HG03039 (cell line): ENCODE results near the gene PIP5KL1.

ENCODE experiments used
- ATAC-seq: cut with Tn5 transposase; IDR thresholded peaks from one replicate; pipeline ENCODE4 v1.9.1; 2021; ENCODE audit warnings: mild to moderate bottlenecking, moderate library complexity; ENCODE audit not compliant: unreplicated experiment

The PIP5KL1 gene

DNA sequence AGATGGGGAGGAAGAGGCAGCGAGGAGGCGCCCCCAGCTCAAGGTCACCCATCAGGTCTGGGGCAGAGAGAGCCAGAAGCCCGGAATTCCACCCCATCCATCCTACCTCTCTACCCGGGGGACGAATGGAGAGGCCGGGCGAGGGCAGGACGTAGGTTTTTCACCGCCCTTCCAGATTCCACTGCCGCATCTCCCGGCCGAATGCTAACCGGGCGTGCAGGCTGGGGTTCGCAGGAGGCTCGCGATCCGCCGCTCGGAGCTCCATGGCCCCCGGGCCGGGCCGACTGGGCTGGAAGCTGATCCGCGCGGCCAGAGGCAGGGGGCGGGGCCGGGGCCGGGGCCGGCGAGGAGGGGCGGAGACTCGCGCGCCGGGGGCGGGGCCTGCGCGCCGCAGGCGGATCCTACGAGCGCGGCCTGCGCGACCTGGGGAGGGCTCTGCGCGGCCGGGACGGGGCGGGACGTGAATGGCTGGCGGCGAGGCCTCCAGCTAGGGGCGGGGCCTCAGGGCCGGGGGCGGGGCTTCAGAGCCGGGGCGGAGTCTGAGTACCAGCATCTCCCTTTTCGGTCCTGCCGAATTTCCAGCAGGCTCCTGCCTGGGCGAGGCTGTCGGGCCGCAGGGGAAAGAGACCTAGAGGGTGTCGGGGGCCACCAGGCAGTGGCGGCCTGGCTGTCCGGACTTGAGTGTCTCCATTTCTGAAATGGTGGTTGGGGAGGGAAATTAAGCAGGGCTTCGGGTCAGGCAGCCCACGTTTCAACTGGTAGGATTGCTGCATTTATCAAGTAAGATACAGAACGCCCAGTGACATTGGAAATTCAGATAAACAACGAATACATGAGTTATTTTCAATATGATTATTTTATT is 13.6 kb downstream of the PIP5KL1 start, which contains the start of gene ST6GALNAC4:
Gene ST6GALNAC4 (minus strand): TSS at position 322 of the 862 bp plus-strand sequence. CDS start 622 bp downstream, outside the sequence.
- ATAC-seq: peak; percentile 60

DNA sequence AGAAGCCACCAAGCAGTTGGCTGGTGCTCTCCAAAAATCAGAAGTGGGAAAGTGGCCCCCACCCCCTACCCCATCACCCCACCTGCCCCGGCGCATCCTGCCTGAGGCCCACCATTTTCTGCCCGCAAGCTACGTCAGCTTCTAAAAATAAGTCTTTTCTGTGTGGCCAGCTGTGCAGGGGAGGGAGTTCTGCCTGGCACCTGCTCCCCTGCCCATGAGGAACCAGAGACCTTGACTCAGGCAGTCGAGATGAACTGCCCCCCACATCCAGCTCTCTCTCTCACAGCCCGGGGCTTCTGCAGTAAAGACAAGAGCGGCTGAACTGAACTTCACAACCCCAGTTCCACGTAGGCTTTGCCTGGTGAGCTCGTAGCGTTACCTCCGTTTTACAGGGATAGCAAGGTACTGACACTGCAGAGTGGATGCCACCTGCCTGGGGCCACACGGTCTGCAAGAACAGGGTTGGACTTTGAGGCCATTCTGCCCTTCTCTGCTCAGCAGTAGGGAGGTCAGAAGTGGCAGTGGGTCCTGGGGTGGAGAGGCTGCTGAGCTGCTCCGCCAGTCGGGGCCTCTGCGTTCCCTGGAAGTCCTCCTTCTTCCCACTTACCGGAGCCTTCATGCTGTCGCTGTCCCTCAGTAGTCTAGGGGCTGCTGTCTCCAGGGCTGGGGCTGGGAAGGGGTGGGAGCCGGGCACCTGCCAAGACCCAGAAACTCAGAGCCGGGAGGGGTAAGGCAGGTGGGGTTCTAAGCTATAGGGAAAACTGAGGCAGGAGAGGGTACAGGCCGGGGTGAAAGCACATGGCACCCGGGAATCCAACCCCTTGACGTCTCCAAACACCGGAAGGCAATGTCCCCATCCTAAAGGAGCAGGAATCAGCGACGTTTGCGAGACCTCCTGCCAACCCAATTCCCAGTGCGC is 14.5 kb downstream of the PIP5KL1 start:
- no peak for ATAC-seq

DNA sequence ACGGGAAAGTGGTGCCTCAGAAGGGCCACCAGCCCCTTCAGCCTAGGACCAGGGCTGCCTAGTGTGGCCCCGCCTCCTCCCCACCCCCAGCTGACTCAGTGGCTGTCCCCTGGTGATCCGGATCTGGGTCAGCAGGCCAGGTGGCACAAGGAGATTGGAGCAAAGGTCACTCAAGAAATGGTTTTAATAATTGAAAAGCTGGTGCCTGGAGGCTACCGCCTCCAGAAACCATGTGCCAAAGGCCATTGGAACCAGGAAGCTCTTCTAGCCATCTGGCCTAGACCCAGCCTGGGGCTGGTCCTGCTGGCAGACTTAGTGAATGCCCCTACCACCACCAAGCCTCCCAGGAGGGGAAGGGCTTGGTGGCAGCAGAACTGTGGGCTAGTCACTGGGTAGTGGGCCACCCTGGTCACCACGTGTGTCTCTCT is 15.2 kb downstream of the PIP5KL1 start:
- no peak for ATAC-seq

DNA sequence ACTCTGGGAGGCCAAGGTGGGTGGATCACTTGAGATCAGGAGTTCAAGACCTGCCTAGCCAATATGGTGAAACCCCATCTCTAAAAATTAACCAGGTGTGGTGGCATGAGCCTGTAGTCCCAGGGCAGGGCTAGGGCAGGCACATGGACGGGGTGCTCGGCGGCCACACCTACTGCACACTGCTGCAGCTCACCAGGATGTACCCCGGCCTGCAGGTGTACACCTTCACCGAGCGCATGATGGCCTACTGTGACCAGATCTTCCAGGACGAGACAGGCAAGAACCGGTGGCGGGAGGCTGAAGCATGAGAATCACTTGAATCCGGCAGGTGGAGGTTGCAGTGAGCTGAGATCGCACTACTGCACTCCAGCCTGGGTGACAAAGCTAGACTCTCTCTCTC is 16.9 kb downstream of the PIP5KL1 start:
- ATAC-seq: no peak

DNA sequence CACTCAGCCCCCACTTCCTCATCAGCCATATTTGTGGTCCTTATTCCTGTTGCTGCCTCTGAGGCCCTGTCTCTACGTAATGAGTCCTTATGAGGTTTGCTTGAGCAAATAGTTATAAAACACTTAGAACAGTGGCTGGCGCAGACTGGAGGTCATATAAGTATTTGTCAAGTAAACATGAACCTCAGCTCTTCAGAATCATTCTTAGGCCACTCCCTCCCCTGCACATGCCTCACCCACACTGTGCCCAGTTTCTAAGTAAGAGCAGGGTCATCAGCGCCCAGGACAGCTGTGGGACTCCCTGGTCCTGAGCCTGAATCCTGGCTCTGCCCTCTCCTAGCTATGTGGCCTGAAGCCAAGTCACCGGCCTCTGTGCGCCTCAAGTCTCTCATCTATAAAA is 17.7 kb downstream of the PIP5KL1 start:
- ATAC-seq: no peak

DNA sequence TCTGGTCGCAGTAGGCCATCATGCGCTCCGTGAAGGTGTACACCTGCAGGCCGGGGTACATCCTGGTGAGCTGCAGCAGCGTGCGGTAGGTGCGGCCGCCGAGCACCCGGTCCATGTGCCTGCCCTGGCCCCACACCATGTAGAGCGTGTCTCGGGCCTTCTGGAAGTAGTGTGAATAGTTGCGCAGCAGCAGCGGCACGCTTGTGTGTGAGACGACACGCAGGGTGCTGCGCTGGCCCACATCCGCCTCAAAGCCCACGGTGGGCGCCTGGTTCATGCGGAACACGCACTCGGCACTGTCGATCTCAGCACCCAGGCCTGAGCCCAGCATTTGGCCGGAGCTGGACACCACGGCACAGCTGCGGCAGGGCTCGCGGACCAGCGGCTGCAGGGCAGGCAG is 18.3 kb downstream of the PIP5KL1 start:
- no peak for ATAC-seq

DNA sequence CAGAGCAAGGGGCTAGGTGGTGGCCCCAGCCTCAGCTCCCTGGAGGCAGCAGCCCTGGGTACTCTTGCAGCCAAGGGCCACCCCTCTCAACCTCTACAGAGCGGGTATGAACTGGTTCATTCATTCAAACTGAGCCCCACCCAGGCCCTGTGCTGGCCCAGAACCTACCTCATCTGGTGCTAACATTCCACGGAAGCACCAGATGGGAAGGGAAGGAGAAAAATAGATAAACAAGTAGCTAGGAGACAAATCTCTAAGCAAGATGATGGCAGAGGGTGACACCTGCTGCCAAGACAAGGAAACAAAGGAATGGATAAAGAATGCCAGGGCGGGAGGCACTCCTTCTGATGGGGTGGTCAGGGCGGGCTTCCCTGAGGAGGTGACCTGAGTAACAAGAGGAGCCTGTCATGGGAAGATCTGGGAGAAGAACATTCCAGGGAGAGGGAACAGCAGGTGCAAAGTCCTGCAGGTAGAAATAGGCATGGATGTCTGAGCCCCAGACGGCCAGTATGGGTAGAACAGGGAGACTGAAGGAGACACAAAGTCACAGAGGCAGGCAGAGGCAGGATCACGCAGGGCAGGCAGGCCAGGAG is 19.9 kb downstream of the PIP5KL1 start:
- no peak for ATAC-seq

DNA sequence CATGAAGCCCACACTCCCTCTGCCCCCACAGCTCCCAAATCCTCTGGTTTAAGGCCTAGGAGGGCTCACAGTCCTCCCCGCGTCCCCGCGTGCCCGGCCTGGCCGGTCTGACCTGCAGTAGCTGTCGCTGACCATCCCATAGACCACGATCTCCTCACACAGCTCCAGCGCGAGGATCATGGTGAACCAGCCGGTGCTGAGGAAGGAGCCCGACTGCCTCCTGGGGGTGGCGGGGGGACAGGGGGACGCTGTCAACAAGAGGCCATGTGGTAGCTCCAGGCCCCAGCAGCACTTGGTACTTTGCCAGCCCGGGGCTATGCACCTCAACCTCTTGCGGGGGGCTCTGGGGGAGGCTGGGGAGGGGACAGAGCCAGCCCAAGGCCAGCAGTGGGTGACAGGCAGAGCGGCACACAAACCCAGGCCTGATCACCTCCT is 20.7 kb downstream of the PIP5KL1 start:
- ATAC-seq: no peak

DNA sequence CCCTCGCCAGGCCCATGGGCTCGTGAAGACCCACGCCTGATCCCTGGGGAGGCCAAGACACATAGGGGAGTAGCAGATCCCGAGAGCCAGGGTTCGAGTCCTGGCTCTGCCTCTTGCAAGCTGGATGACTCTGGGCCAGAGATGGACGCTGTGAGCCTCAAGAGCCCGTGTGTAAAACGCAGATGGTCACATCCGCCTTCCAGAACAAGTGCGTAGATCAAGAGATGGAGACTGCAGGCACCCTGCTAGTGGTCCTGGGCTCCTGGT is 22.0 kb downstream of the PIP5KL1 start:
- ATAC-seq: no peak

DNA sequence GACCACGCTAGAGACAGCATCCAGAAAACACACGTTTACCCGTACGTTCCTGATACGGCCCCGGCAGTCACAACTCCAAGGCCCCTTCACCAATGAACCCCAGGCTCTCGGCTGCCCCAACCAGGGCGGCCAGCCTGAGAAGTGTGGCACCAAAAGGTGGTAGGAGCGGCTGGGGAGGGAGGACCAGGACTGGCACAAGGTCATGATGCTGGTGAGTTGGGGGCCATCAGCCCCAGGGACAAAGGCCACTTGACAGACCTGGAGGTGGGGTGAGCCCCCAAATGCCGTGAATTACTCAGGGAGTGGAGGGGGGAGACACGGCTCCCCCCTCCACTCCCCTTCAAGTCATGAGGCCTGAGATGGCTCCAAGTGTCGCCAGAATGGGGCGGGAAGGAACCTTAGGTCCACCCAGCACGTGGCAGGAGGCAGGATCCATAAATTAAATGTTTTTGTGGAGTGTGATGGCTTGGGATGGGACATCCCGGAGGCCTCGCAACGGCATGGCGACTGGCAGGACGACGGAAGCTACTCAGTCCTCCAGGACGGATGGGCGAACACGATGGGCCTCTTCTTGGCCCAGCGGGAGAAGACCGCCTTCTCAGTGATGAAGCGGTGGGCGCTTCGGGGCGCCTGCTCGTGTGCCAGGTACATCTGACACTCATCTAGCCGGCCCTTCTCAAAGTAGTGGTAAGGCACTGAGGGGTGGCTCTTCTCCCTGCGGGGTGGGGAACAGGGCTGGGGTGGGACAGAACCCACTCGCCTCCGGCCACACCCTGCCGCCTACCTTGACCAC is 22.5 kb downstream of the PIP5KL1 start:
- ATAC-seq: no peak

DNA sequence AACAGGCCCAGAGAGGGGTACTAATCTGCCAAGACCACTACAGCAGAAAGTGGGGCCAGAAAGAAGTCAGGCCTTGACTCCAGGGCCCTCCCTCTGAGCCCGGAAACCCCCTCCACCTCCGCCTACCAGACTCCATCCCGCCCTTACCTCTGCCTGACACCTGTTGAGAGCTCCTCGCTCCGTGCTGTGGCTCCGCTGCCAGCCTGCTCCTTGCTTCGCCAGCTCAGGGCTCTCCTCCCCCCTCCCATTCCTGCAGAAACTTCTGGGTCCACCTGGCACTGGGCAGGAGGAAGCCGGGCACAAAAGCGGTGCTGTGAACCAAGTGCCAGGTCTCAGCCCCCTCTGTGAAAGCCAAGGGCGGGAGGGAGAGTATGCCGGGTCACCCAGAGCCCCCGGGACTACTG is 24.8 kb downstream of the PIP5KL1 start:
- no peak for ATAC-seq

DNA sequence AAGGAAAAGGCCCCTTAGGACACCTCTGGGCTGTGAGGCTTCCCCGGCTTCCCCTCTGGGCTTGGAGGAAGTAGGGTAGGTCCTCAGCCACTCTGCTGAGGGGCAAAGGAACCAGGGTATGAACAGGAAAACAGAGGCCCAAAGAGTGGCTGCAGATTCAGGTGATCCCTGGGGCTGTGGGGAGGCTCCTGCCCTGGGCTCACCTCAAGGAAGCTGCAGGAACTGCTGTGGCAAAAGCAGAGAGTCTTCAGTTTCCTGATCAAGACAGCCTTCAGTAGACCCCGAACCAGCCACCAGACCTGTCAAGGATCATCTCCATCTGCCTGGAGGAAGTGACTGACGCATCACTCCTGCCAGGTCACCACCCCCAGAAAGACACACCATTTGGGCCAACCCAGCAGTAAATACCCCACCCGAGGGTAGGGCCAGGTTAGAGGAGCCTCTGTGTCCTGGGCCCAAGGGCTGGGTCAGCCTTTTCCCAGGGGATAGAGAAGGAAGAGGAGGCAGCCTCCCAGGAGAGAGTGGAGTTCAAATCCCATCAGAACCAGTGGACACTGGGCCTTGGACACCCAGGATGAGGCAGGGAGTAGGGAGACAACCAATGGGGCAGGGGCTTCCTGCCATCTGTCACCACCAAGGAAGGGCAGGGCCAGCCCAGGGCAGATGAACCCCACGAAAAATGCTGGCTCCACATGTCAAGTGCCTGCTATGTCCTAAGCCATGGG is 25.4 kb downstream of the PIP5KL1 start:
- ATAC-seq: no peak

DNA sequence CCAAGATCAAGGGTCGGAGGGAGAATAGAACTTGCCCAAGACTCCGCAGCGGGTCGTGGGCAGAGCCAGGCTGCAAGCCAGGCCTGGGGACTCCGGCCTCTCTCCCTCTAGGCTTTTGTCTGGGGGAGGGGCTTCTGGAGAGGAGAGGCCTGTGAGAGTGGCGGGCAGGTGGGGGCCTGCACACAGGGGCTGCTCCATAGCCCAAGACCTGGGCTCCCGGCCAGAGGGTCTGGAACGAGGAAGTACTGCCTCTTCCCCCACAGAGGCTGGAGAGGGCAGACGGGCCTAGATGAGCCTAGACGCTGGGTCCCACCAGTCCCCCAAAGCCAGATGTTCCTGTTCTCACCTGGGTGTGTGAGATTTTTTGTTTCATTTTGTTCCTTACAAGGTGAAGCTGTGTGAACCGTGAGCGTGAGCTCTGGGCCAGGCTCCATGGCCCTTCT is 26.0 kb downstream of the PIP5KL1 start:
- no peak for ATAC-seq

DNA sequence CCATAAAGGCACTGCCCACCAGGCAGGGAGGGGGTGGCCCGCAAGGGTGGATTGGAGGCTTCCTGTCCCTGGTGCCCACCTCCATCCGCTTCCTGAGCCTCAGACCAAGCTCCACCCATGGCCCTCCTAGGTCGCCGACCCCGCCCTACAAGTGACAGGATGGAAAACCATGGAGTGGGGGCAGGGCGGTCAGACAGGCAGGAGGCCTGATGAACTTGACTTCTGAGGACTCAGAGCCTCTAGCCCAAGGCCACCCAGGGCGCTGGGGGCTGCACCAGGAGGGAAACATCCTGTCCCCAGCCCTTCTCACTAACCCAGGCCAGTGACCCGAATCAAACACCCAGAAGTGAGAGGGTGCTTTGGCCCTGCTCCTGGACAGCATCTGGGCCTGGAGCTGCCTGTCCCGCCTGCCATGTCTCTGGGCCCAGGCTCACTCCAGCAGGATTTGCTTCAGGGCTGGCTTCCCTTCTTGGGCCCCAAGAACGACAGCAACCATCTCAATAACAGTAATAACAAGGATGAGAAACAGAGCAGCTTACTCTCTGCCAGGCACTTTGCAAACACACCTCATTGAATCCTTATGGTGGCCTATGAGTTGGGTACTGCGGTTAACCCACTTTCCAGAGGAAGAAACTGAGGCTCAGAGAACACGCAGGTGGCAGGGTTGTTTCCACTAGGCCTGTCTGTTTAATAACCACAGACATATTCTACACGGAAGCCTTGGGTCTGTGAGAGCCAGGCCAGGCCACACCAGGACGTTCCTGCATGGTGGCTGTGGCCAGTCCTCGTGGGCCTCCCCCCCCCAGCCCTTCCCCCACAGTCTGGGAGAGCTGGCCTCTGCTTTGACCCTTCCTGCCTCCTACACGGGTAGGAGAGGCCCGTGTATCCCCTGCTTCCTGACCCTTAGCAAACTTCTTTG is 26.8 kb downstream of the PIP5KL1 start:
- ATAC-seq: no peak

DNA sequence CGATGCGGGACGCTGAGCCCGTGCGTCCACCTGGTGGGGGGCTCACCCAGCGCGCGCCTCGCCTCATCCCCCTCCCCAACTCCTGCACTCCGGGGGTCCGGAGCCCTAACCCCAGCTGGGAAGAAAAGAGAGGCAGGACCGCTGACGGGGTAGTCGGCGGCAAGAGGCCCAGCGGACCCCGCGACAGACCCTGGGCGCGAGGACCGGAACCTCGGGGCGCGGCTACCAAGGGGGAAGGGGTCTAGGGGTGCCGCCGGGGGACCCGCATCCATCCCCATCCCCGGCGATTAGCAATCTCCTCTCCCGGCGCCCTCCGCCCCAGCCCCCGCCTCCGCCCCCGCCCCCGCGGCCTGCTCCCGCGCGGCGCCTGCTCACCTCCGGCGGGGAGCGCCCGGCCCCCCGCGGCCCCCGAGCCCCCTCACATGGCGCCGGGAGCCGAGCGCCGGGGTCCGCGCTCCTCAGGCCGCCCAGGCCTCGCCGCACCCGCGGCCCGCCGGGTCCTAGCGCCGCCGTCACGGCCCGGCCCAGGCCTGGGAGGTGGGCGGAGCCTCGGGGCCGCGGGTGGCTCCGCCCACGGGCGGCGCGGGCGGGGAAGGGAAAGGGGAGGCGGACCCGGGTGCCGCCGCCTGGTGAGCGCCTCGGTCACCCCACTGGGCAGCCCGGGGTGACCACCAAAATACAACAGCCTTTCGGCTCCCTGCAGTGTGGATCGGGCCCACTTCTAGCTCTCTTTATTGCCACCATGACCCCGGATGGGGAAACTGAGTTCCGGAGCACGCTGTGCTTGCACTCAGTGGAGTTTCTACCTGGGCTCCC is 31.2 kb downstream of the PIP5KL1 start, which contains the start of gene ST6GALNAC6:
Gene ST6GALNAC6 (minus strand): TSS at position 476 of the 816 bp plus-strand sequence. CDS start 1,622 bp downstream, outside the sequence.
- ATAC-seq: no peak

DNA sequence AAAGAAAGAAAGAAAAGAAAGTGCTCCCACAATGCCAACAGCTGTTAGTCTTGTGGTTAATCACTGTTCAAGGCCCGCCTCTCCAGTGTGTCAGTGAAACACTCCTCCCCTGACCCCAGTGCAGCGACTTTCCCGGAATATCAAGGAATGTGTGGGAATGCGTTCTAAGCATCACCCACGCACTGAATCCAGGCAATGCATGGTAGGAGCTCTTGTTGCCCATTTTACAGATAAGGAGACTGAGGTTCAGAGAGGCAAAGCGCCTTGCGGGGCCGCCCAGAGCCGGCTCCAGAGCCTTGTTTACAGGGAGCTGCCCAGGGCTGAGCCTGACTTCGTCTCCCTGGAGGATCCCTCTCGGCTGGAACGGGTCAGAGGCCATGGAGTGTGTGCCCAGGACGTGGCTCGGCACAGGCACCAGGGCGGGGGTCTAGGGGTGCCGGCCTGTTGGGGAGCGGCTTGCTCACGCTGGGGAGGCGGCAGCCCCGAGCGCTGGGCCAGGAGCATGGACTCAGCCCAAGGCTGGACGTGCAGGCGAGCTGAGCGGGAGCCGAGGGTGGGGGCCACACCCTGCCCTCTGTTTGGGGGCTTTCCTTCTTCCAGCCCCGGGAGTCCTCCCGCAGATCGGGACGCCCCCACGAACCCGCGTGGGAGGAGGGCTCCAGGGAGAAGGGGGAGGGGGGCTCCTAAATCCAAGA is 32.0 kb downstream of the PIP5KL1 start:
- no peak for ATAC-seq

DNA sequence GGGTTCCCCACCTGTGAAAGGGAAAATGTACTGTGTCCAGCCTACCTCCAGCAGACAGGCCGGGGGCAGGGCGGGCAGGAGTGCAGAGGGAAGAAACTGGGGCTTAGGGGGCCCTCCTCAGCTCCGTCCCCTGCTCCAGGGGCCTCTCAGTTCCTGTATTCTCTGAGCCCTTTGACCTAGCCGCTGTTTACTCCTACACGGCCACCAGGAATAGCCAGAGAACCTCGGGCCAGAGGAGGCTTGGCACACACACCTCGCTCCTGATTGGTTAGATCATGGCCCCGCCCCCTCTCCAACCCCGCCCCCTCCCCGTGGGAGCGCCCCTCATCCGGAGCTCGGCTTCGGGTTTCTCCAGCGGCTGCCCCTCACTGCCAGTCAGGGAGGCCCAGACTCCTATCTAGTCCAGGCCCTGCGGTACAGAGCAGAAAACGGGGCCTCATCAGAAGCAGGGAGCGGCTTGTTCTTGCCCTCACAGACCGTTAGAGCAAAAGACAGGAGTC is 33.3 kb downstream of the PIP5KL1 start:
- no peak for ATAC-seq
